Omental fat pad (tissue), 4 donors: ENCODE results near the gene CDK5R1. TPM values are rescaled to one million over a fixed set of nuclear protein-coding genes. Genes with fewer than 3 reads are reported as not detected.

Source experiments
- ATAC-seq: fragments of 150-250 bp; one replicate; pipeline ENCODE4 v1.9.1; 2016; ENCODE audit warnings: mild to moderate bottlenecking, moderate library complexity; ENCODE audit not compliant: low FRiP score
- DNase-seq: peaks from one replicate; pipeline ENCODE4 v3.0.0-alpha.2; 2019; ENCODE audit warnings: low spot score
- total RNA-seq, 4 donors: library from RNA; depleted of rRNA; stranded (reverse); fragments of >200 nt; gene quantifications; one replicate each; pipeline ENCODE4 v1.1.0, GENCODE V29; 2016
- TF ChIP-seq, protein P1 (sequence below), 3 donors: fragments of 450-650 bp; IDR thresholded peaks; one replicate each; pipeline ENCODE4 v1.5.1; 2016 to 2017; ENCODE audit warnings: antibody characterized with exemption in 3 of 3, mild to moderate bottlenecking in 3 of 3, moderate library complexity in 2 of 3

Gene CDK5R1
- total RNA-seq, 4 donors from 2014 or later: 1.1 to 2.6 (median 1.8) TPM

- no peak for DNase-seq
These were observed 9.7 kb downstream of the CDK5R1 start for GRCh38 chr17:32496395-32497073.

DNA sequence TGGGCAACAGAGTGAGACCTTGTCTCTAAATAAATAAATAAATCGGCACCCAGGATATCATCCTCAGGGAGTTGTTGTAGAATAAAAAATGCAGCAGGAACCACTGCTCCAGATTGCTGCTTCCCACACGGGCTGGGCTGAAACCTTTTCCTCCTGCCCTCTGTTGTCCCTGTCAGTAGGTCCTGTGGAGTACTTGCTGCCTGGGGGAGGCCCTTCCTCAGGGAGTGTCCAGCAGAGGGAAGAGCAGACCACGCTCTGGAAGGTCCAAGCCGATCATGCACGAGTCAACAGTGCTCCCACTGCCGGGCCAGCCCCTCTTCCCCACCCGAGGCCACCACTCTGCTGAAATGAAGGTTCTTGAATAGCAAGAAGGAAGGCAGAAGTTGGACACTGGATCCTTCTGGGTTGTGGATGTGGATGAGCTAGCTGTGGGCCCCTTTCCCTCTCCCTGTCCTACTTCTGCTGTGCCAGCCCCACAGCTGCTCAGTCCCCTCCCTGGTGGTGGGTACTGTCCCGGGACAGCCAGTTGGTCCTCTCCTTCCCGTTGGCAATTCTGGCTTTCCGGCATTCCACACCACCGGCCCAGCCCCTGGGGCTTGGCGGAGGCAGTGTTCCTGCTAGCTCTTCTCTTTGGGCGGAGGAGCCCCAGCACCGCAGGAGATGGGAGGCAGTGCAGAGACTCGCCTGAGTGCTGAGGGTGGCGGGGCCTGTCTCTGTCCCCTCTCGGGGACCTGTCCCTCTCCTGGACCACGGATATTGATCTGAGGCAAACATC, 10.8 kb downstream of the CDK5R1 start:
- TF ChIP-seq, protein P1, sequence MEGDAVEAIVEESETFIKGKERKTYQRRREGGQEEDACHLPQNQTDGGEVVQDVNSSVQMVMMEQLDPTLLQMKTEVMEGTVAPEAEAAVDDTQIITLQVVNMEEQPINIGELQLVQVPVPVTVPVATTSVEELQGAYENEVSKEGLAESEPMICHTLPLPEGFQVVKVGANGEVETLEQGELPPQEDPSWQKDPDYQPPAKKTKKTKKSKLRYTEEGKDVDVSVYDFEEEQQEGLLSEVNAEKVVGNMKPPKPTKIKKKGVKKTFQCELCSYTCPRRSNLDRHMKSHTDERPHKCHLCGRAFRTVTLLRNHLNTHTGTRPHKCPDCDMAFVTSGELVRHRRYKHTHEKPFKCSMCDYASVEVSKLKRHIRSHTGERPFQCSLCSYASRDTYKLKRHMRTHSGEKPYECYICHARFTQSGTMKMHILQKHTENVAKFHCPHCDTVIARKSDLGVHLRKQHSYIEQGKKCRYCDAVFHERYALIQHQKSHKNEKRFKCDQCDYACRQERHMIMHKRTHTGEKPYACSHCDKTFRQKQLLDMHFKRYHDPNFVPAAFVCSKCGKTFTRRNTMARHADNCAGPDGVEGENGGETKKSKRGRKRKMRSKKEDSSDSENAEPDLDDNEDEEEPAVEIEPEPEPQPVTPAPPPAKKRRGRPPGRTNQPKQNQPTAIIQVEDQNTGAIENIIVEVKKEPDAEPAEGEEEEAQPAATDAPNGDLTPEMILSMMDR (IDR thresholded peaks at IDR 0.05): no peak
- DNase-seq (no peak), ATAC-seq (no peak)

More at GRCh38 chr17:32496395-32497073, 9.7 kb downstream of the CDK5R1 start:
- ATAC-seq: no peak
- TF ChIP-seq, protein P1 (IDR thresholded peaks at IDR 0.05): no peak

GRCh38 chr17:32498391-32498790, 11.6 kb downstream of the CDK5R1 start:
- TF ChIP-seq, protein P1 (IDR thresholded peaks at IDR 0.05): no peak
- DNase-seq: no peak
- ATAC-seq: no peak

- no peak for DNase-seq
- TF ChIP-seq, protein P1 (IDR thresholded peaks at IDR 0.05): no peak
- ATAC-seq: no peak
These were observed 15.2 kb downstream of the CDK5R1 start for GRCh38 chr17:32502013-32502412.

- TF ChIP-seq, protein P1 (IDR thresholded peaks at IDR 0.05): no peak
- no peak for DNase-seq
- ATAC-seq: no peak
These were observed 15.9 kb downstream of the CDK5R1 start for GRCh38 chr17:32502710-32503109.

DNA sequence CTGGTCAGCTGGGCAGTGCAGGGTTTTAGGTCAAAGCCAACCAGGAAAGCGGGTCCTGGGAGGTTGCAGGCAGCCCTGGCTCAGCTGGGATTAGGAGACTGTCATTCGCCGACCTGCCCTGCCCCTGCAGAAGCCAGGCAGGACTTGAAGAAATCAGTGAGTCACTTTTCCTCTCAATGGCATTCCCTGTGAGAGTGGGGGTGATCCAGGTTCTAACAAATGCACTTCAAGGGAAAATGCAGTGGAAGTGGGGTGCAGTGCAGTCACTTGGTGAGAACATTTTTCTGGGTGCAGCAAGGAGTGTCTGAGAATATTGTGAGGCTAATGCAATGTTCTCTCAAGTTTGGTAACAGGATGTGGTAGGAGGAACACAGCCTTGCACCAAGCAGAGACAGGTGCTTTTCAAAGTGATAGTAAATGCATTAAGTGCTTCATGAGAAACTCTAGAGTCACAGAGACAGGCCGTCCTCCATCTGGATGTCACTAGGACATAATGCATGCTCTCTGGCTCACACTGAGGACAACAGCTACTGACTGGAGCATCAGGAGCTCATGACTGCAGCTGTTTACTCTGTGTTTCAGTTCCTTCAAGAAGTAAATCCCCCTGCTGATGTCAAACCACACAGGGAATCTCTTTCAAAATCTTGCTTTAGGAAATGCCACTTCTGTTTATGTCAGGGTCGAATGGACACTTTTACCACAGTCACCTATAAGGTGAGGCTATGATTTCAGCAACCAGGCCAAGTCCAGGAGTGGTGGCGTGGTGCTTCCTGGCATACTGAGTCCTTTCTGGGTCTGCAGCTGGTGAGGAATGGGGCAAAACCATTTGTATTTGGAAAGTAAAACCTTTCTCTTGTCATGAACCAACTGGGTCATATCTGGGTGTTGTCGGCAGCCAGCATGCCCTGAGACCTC, 16.7 kb downstream of the CDK5R1 start:
- no peak for DNase-seq
- TF ChIP-seq, protein P1 (IDR thresholded peaks at IDR 0.05): no peak
- ATAC-seq: no peak
